ENCODE data around the gene SEMA4B. TPM values are rescaled to one million over a fixed set of nuclear protein-coding genes. Genes with fewer than 3 reads are reported as not detected.

The SEMA4B gene
- total and polyA plus RNA-seq, 10 of the 15 experiments (the other 5 are each of a cell fraction or from before 2014, with no cell fraction given): 0.87 to 26.0 (median 9.3) TPM

- FAIRE-seq (no peak), DNase-seq (ENCODE audit: low read depth, low spot score) (no peak), ATAC-seq (no peak)
- Histone ChIP-seq H2AFZ (ENCODE audit: control insufficient read depth, low read depth, low read length) (no peak overlapping the region), H3K9ac (ENCODE audit: control insufficient read depth, insufficient read depth, low read length) (no peak overlapping the region), H4K20me1 (ENCODE audit: control insufficient read depth, insufficient read depth) (no peaks in the 10 kb centered on the region), H3K36me3 (ENCODE audit: control insufficient read depth in 2 of 2, insufficient read depth in 2 of 2, low read length in 1 of 2) (no peaks in the 10 kb centered on the region), H3K79me2 (ENCODE audit: control insufficient read depth, insufficient read depth, low read length) (no peaks in the 10 kb centered on the region), H3K27ac (ENCODE audit: control insufficient read depth, insufficient read depth) (no peak overlapping the region), H3K4me1 (ENCODE audit: control insufficient read depth, insufficient read depth, low read length) (peaks cover 22% of the 10 kb centered on the region), H3K27me3 (replicated peaks in 1 of 2; ENCODE audit: control insufficient read depth in 2 of 2, insufficient read depth in 2 of 2, low read length in 1 of 2) (no peaks in the 10 kb centered on the region; a peak in 1 of 4 replicates), H3K4me3 (no peak overlapping the region), H3K4me2 (ENCODE audit: control insufficient read depth, insufficient read depth) (no peak overlapping the region), H3K9me3 (replicated peaks; ENCODE audit: control insufficient read depth, insufficient read depth, low read length) (no peaks in the 10 kb centered on the region)
- intact Hi-C loops (cut with micrococcal nuclease; ENCODE audit: unreplicated experiment): loop anchor here (2.0 kb wide), 1 partner anchor 25 kb away; the partner anchor contains the start of gene CIB1
- ChIA-PET RAD21 (ENCODE audit: unreplicated experiment) (no interaction called here), POLR2A (interaction anchor here (0.5 to 2.2 kb wide), 3 partner anchors 9 to 25 kb away, joined by 3 to 10 read pairs (median 4); partner anchors contain the start of gene TTLL13), CTCF (interaction anchor here (1.0 to 1.3 kb wide), 3 partner anchors 9 to 58 kb away, joined by 3 read pairs; no protein-coding TSS in a partner anchor), SMC1A (ENCODE audit: uncharacterized antibody, unreplicated experiment) (interaction anchor here (0.7 kb wide), 1 partner anchor 44 kb away, joined by 3 read pairs; no protein-coding TSS in a partner anchor)
- TF ChIP-seq PBX3 (IDR thresholded peaks at IDR 0.05; ENCODE audit: insufficient replicate concordance, low read depth, low read length) (no peak), BRCA1 (IDR thresholded peaks at IDR 0.05; ENCODE audit: low read depth, low read length) (no peak), TCF3 (IDR thresholded peaks at IDR 0.05; ENCODE audit: borderline replicate concordance, insufficient read depth, low read depth, low read length) (no peak), CBX3 (IDR thresholded peaks at IDR 0.05; ENCODE audit: borderline replicate concordance, low read depth) (no peak), NBN (IDR thresholded peaks at IDR 0.05) (no peak)
- in situ Hi-C loops (cut with MboI): no loop called here
- BruUV-seq (replicated peaks): no TSS peak
- WGBS (ENCODE audit: insufficient coverage, insufficient replicate concordance, low lambda C conversion rate, missing lambda C conversion rate): 87% methylated on average over 7 of the region's 7 CpGs
Measured at GRCh38 chr15:90257776-90258175, 56.6 kb downstream of the SEMA4B start.
